ENCODE measurements around the gene GJC1.

DNA sequence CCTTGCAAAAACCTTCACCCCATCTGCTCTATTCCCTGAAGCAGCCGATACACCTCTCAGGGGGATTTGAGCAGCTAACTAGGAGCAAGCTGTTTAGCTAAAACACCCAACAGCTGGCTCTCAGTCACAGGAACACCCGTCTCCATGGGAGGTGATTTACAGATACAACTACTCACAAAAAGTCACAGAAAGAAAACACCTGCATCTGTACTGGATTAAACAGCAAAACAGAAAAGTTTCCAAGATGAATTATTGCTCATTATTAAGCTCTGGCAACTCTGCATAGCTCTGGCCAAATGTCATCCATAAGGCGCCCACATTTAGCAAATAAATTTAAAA, 22.3 kb downstream of the GJC1 start:
- TF ChIP-seq, protein P1, sequence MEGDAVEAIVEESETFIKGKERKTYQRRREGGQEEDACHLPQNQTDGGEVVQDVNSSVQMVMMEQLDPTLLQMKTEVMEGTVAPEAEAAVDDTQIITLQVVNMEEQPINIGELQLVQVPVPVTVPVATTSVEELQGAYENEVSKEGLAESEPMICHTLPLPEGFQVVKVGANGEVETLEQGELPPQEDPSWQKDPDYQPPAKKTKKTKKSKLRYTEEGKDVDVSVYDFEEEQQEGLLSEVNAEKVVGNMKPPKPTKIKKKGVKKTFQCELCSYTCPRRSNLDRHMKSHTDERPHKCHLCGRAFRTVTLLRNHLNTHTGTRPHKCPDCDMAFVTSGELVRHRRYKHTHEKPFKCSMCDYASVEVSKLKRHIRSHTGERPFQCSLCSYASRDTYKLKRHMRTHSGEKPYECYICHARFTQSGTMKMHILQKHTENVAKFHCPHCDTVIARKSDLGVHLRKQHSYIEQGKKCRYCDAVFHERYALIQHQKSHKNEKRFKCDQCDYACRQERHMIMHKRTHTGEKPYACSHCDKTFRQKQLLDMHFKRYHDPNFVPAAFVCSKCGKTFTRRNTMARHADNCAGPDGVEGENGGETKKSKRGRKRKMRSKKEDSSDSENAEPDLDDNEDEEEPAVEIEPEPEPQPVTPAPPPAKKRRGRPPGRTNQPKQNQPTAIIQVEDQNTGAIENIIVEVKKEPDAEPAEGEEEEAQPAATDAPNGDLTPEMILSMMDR (IDR thresholded peaks at IDR 0.05; ENCODE audit: low read depth, low read length): no peak
- TF ChIP-seq EZH2phosphoT487 (IDR thresholded peaks at IDR 0.05; ENCODE audit: low read depth): no peak

All from OCI-LY3 (cell line).